Measurements from ENCODE around the gene WDFY3.
"Not testable (repeated sequence)": the region's sequence is repeated elsewhere in the genome, so short reads cannot be mapped to it uniquely, and the experiment has no call there.

The WDFY3 gene

DNA sequence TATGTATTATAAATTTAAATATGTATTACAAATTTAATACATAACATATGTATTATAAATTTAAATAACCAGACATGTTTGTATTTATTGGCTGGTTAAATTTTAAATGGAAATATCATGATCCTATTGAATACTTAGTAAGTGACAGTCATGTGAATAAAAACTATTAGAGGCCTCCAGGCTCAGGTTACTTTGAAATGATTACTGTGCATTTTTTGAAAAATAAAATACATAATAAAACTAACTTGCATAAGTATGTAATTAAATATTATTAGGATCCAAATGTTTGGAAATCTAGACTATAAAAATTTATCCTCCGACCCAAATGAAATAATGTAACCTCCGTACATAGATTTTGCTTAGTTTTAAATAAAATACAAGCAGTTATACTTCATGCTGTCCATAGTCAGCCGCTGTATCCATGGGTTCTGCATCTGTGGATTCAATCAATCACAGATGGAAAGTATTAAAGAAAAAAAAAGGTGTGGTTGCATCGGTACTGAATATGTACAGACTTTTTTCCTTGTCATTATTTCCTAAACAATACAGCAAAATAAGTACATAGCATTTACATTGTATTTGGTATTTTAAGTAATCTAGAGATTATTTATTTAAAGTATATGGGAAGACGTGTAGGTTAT, 140.7 kb downstream of the WDFY3 start:
- Histone ChIP-seq H3K27me3 (ENCODE audit: insufficient read depth, poor library complexity, severe bottlenecking) (no peaks in the 10 kb centered on the region), H3K9me3 (ENCODE audit: severe bottlenecking) (no peaks in the 10 kb centered on the region), H3K36me3 (ENCODE audit: low read depth) (peaks cover 60% of the 10 kb centered on the region), H3K4me1 (ENCODE audit: insufficient read depth, poor library complexity, severe bottlenecking) (no peaks in the 10 kb centered on the region), H3K4me3 (ENCODE audit: severe bottlenecking) (no peak overlapping the region), H3K27ac (ENCODE audit: poor library complexity, severe bottlenecking) (no peak overlapping the region)
- no peak for ATAC-seq (ENCODE audit: low read depth)
- TF ChIP-seq, protein P1, sequence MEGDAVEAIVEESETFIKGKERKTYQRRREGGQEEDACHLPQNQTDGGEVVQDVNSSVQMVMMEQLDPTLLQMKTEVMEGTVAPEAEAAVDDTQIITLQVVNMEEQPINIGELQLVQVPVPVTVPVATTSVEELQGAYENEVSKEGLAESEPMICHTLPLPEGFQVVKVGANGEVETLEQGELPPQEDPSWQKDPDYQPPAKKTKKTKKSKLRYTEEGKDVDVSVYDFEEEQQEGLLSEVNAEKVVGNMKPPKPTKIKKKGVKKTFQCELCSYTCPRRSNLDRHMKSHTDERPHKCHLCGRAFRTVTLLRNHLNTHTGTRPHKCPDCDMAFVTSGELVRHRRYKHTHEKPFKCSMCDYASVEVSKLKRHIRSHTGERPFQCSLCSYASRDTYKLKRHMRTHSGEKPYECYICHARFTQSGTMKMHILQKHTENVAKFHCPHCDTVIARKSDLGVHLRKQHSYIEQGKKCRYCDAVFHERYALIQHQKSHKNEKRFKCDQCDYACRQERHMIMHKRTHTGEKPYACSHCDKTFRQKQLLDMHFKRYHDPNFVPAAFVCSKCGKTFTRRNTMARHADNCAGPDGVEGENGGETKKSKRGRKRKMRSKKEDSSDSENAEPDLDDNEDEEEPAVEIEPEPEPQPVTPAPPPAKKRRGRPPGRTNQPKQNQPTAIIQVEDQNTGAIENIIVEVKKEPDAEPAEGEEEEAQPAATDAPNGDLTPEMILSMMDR (IDR thresholded peaks at IDR 0.05; ENCODE audit: poor library complexity, severe bottlenecking), result no peak
- no peak for DNase-seq (ENCODE audit: low spot score)

DNA sequence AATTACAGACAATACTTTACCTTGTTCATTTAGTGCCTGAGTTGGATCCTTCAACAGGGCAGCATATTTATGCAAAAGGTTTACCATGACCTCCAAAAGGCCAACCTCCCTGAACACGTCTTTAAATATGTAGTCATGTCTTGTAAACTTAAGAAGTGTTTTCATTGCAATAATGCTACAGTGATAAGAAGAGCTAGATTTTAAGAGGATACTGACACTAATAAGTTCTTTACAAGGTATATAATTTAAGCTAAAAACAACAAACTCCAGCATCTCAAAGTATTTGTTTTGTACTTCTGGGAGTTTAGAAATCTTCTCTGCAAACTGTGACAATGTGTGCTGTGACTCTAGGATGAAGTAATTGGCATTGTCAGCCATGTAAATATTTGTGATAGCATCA, 145.4 kb downstream of the WDFY3 start:
- no peaks in the 10 kb centered on the region for H3K9me3 ChIP-seq (ENCODE audit: severe bottlenecking)
- no peaks in the 10 kb centered on the region for H3K27me3 ChIP-seq (ENCODE audit: insufficient read depth, poor library complexity, severe bottlenecking)
- no peaks in the 10 kb centered on the region for H3K4me1 ChIP-seq (ENCODE audit: insufficient read depth, poor library complexity, severe bottlenecking)
- H3K4me3 ChIP-seq (ENCODE audit: severe bottlenecking), result no peak overlapping the region
- no peak for DNase-seq (ENCODE audit: low spot score)
- H3K36me3 ChIP-seq (ENCODE audit: low read depth), result peaks cover 52% of the 10 kb centered on the region
- H3K27ac ChIP-seq (ENCODE audit: poor library complexity, severe bottlenecking), result no peak overlapping the region
- TF ChIP-seq, protein P1 (IDR thresholded peaks at IDR 0.05; ENCODE audit: poor library complexity, severe bottlenecking), result no peak
- no peak for ATAC-seq (ENCODE audit: low read depth)

DNA sequence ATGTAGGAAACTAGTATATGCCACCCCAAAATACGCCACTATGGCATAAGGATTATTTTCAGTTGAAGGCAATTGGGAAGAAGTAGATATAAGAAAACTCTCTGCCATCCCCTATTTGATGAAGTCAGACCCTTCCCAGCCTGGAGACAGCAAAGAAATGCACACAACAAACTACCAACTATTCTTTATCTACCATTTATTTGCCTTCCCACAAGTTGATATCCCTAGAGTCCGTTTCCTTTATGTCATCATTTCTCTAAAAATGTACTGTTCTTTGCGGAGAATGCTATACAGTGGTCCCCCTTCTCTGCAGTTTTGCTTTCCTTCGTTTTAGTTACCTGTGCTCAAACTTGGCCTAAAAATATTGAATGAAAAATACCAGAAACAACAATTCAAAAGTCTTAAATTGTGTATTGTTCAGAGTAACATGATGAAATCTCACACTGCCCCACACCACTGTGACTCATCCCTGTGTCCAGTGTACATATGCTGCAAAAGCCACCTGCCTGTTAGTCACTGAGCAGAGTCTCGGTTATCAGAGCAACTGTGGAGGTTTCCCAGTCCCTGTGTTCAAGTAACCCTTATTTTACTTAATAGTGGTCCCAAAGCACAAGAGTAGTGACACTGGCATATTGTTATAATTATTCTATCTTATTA, 152.3 kb downstream of the WDFY3 start:
- TF ChIP-seq, protein P1 (IDR thresholded peaks at IDR 0.05; ENCODE audit: poor library complexity, severe bottlenecking), result no peak
- no peaks in the 10 kb centered on the region for H3K9me3 ChIP-seq (ENCODE audit: severe bottlenecking)
- H3K4me1 ChIP-seq (ENCODE audit: insufficient read depth, poor library complexity, severe bottlenecking), result peaks cover 12% of the 10 kb centered on the region
- DNase-seq (ENCODE audit: low spot score), result peak; percentile 71
- peak; percentile 100 for ATAC-seq (ENCODE audit: low read depth)
- peak overlapping the region; percentile 16 for H3K27ac ChIP-seq (ENCODE audit: poor library complexity, severe bottlenecking)
- no peak overlapping the region for H3K4me3 ChIP-seq (ENCODE audit: severe bottlenecking)
- no peaks in the 10 kb centered on the region for H3K27me3 ChIP-seq (ENCODE audit: insufficient read depth, poor library complexity, severe bottlenecking)
- H3K36me3 ChIP-seq (ENCODE audit: low read depth), result peaks cover 40% of the 10 kb centered on the region

DNA sequence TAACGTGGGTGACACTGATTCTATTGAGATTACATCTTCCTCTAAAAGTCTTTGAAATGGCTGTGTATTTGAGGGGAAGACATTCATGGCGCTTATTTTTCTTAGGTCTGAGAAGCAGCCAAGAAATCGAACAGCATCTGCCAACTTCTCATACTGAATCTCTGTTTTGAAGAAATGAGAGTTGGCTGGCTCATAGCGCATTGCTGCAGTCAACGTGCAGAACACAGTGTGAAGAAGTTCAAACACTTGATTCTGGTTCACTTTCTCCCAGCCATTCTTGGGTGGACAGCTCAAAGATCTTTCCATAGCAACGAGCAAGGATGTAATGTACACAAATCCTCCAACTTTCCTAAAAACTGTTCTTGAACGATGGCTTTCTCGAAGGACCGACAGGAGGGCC, 156.5 kb downstream of the WDFY3 start:
- ATAC-seq (ENCODE audit: low read depth) (no peak), DNase-seq (ENCODE audit: low spot score) (no peak)
- H3K4me3 ChIP-seq (ENCODE audit: severe bottlenecking), result no peak overlapping the region
- peaks cover 11% of the 10 kb centered on the region for H3K4me1 ChIP-seq (ENCODE audit: insufficient read depth, poor library complexity, severe bottlenecking)
- H3K27me3 ChIP-seq (ENCODE audit: insufficient read depth, poor library complexity, severe bottlenecking), result no peaks in the 10 kb centered on the region
- TF ChIP-seq, protein P1 (IDR thresholded peaks at IDR 0.05; ENCODE audit: poor library complexity, severe bottlenecking), result no peak
- H3K9me3 ChIP-seq (ENCODE audit: severe bottlenecking), result no peaks in the 10 kb centered on the region
- no peak overlapping the region for H3K27ac ChIP-seq (ENCODE audit: poor library complexity, severe bottlenecking)
- H3K36me3 ChIP-seq (ENCODE audit: low read depth), result peaks cover 33% of the 10 kb centered on the region

DNA sequence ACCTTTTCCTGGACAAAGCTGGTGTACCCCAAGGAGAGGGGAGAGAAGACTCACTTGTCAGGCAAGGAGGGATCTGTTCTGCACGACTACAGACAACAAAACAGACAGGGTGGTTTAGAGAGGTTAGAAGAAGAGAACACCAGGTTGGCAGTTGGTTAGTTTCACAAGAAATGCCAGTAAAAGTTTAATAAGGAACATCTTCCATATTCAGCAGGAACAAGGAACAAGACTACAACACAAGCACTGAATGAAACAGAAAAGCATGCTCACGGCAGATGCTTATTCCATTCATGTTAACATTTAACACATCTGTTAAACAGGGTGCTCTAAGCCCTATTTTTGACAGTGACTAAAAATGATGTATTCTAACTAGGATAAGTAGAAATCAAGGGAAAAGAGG, 158.2 kb downstream of the WDFY3 start:
- Histone ChIP-seq H3K27me3 (ENCODE audit: insufficient read depth, poor library complexity, severe bottlenecking) (no peaks in the 10 kb centered on the region), H3K36me3 (ENCODE audit: low read depth) (peaks cover 21% of the 10 kb centered on the region), H3K9me3 (ENCODE audit: severe bottlenecking) (no peaks in the 10 kb centered on the region), H3K27ac (ENCODE audit: poor library complexity, severe bottlenecking) (no peak overlapping the region), H3K4me1 (ENCODE audit: insufficient read depth, poor library complexity, severe bottlenecking) (peaks cover 9% of the 10 kb centered on the region), H3K4me3 (ENCODE audit: severe bottlenecking) (no peak overlapping the region)
- no peak for DNase-seq (ENCODE audit: low spot score)
- TF ChIP-seq, protein P1 (IDR thresholded peaks at IDR 0.05; ENCODE audit: poor library complexity, severe bottlenecking), result no peak
- no peak for ATAC-seq (ENCODE audit: low read depth)

DNA sequence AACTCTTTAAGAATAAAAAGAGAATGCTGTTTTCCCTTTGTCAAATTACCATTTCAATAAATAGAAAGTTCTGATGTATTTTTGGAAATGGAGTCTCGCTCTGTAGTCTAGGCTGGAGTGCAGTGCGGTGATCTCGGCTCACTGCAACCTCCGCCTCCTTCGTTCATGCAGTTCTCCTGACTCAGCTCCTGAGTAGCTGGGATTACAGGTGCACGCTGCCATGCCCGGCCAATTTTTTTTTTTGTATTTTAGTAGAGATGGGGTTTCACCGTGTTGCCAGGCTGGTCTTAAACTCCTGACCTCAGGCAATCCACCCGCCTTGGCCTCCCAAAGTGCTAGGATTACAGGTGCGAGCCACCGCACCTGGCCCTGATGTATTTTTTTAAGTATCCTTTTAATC, 159.9 kb downstream of the WDFY3 start:
- peaks cover 25% of the 10 kb centered on the region for H3K36me3 ChIP-seq (ENCODE audit: low read depth)
- not testable (repeated sequence) for DNase-seq (ENCODE audit: low spot score); H3K4me3 ChIP-seq (ENCODE audit: severe bottlenecking); ATAC-seq (ENCODE audit: low read depth); H3K27ac ChIP-seq (ENCODE audit: poor library complexity, severe bottlenecking); H3K27me3 ChIP-seq (ENCODE audit: insufficient read depth, poor library complexity, severe bottlenecking); H3K4me1 ChIP-seq (ENCODE audit: insufficient read depth, poor library complexity, severe bottlenecking); H3K9me3 ChIP-seq (ENCODE audit: severe bottlenecking)
